Measurements from ENCODE around the gene NF2.

GRCh38 chr22:29628996-29629902, 25.8 kb downstream of the NF2 start:
- TF ChIP-seq FOXK1 (CRISPR knock-in tag; IDR thresholded peaks at IDR 0.05) (no peak), NR2C2 (CRISPR knock-in tag; IDR thresholded peaks at IDR 0.05) (no peak), NR3C1 (CRISPR knock-in tag; conservative IDR thresholded peaks at IDR 0.05; ENCODE audit: low read depth) (no peak)
- TF ChIP-seq, protein P1, sequence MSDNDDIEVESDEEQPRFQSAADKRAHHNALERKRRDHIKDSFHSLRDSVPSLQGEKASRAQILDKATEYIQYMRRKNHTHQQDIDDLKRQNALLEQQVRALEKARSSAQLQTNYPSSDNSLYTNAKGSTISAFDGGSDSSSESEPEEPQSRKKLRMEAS (CRISPR knock-in tag; IDR thresholded peaks at IDR 0.05): no peak
- TF ChIP-seq, protein P2, sequence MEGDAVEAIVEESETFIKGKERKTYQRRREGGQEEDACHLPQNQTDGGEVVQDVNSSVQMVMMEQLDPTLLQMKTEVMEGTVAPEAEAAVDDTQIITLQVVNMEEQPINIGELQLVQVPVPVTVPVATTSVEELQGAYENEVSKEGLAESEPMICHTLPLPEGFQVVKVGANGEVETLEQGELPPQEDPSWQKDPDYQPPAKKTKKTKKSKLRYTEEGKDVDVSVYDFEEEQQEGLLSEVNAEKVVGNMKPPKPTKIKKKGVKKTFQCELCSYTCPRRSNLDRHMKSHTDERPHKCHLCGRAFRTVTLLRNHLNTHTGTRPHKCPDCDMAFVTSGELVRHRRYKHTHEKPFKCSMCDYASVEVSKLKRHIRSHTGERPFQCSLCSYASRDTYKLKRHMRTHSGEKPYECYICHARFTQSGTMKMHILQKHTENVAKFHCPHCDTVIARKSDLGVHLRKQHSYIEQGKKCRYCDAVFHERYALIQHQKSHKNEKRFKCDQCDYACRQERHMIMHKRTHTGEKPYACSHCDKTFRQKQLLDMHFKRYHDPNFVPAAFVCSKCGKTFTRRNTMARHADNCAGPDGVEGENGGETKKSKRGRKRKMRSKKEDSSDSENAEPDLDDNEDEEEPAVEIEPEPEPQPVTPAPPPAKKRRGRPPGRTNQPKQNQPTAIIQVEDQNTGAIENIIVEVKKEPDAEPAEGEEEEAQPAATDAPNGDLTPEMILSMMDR (IDR thresholded peaks at IDR 0.05): no peak

Data from WTC11 (cell line).